ENCODE results near the gene SPIRE1.

DNA sequence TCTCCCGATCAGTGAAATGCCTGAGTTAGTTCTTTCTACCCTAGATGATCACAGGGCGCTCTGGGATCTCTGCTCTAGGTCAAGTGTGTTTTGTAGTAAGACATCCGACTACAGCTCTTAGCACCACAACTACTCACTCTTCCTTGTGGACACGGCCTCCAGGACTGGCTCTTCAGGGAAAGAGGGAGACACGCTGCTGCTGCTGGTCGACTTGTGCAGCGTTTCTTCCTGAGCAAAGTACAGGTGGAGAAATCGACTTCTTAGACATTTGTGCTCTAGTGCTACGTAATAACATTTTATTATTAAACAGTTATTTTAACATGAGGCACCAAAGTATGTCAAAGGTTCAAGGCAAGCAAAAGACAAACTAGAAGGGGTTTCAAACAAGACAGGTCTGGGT is 193.2 kb downstream of the SPIRE1 start:
- TF ChIP-seq, protein P1, sequence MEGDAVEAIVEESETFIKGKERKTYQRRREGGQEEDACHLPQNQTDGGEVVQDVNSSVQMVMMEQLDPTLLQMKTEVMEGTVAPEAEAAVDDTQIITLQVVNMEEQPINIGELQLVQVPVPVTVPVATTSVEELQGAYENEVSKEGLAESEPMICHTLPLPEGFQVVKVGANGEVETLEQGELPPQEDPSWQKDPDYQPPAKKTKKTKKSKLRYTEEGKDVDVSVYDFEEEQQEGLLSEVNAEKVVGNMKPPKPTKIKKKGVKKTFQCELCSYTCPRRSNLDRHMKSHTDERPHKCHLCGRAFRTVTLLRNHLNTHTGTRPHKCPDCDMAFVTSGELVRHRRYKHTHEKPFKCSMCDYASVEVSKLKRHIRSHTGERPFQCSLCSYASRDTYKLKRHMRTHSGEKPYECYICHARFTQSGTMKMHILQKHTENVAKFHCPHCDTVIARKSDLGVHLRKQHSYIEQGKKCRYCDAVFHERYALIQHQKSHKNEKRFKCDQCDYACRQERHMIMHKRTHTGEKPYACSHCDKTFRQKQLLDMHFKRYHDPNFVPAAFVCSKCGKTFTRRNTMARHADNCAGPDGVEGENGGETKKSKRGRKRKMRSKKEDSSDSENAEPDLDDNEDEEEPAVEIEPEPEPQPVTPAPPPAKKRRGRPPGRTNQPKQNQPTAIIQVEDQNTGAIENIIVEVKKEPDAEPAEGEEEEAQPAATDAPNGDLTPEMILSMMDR (conservative IDR thresholded peaks at IDR 0.05; ENCODE audit: low read depth, low read length) = no peak
- TF ChIP-seq POLR2A (IDR thresholded peaks at IDR 0.05; ENCODE audit: low read depth, low read length) = no peak
- TF ChIP-seq, protein P2, sequence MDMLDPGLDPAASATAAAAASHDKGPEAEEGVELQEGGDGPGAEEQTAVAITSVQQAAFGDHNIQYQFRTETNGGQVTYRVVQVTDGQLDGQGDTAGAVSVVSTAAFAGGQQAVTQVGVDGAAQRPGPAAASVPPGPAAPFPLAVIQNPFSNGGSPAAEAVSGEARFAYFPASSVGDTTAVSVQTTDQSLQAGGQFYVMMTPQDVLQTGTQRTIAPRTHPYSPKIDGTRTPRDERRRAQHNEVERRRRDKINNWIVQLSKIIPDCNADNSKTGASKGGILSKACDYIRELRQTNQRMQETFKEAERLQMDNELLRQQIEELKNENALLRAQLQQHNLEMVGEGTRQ (IDR thresholded peaks at IDR 0.05; ENCODE audit: low read depth, low read length) = no peak
- no peak for TF ChIP-seq RFX5 (IDR thresholded peaks at IDR 0.05; ENCODE audit: low read depth, low read length)
- TF ChIP-seq CEBPB (IDR thresholded peaks at IDR 0.05; ENCODE audit: low read depth, low read length) = no peak

Data from IMR-90 (cell line).